Stimulated activated CD8-positive, alpha-beta memory T cell treated with anti-CD3 and anti-CD28 coated beads, Interleukin-2, amount 100 ng/mL, for 48 hours (primary cell): ENCODE results near the gene PODXL2.

Experiments
- DNase-seq, 2 donors: peaks; one replicate each; pipeline ENCODE4 v3.0.0-alpha.2; 2020; ENCODE audit warnings: low read depth in 2 of 2

PODXL2 gene

DNA sequence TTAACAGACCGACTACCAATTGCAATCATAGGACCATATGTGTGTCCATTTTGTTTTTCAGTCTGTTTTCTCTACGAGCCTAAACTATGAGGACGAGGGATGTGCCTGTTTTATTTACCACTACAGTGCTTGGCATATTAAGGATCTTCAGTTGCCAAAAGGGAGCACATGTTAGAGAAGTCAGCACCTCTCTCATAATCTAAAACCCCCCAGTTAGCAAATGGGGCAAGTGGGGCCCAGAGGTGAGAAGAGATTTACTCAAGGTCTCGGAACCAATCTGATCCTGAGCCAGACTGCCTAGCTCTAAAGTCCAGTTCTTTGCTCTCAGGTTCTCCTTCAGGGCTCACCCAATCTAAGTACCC, 578 bp upstream of the PODXL2 start:
- no peak for DNase-seq

DNA sequence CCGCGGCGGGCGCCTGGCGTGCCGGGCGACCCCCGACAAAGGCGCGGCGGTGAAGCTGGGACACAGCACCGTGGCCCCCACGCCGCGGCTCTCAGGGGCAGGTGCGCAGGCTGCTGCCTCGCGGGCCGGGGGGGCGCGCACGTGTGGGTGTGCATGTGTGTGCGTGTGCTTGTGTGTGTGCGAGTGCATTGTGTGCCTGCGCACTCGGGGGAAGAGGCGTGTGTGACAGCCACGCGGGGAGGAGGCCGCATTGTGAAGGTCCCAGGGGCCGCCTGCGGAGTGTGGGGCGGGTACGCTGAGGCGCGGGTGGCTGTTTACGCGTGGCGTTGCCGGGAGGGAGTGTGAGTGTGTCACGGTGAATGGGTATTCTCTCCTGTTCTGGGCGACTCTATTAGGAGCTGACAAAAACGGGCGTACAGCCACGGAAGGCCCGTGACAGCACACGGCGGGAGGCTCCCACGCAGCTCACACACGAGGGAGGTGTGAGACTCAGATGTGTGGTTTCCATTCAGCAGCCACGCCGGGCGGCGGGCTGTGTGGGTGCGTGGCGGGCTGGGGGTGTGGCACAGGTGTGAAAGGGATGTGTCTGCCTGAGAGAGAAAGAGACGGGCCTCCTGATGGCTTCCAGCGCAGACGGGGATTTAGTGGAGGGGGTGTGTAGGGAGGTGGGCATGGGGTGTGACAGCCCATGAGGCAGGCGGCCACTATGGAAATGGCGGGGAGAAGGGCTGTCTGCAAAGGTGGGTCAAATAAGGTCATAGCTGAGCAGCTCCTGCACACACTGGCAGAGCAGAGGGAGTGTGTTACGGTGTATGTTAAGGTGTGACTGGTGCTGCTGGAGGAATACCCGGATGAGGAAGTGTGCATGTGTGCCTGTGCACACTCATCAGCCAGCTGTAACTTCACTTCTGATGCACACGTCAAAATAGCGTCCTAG, 750 bp downstream of the PODXL2 start:
- no peak for DNase-seq

DNA sequence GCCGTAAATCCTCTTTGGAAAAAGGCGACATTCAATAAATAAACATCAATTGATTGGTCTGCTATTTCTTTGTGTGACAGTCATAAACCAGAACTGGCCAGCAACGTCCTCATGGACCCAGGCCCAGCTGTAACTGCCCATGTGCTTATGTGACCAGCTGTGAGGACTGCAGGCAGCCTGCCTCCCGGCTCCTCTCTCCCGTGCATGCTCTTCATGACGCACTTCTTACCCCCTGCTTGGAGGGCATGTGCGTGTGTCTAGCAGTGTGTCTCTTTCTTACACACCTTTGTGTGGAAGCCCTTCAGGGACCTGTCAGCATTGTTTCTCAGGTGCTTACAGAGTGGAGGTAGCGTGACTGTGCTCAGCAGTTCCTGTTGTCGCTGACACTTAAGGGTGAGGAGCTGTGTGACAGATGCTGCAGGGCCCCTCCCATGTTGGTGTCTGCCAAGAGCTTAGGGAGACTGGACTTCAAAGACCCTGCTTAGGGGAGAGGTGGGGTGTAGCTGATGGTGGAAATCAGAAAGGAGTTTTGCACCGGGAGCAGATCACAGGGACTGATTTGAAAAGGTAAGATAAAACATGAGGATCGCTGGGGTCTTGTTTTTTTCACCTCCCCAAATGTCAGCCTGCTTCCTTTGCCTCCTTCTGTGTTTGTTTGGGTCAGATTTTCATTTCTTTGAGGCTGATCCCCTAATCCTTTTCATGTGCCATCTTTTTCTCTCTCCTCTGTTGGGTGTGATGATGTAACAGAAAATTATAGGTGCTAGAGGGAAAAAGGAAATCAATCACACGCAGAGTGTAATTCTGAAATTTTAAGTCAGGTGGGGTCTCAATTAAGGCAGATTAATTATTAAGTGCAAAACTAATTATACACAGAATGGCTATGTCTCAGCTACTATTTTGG, 2.1 kb downstream of the PODXL2 start:
- DNase-seq, result no peak

DNA sequence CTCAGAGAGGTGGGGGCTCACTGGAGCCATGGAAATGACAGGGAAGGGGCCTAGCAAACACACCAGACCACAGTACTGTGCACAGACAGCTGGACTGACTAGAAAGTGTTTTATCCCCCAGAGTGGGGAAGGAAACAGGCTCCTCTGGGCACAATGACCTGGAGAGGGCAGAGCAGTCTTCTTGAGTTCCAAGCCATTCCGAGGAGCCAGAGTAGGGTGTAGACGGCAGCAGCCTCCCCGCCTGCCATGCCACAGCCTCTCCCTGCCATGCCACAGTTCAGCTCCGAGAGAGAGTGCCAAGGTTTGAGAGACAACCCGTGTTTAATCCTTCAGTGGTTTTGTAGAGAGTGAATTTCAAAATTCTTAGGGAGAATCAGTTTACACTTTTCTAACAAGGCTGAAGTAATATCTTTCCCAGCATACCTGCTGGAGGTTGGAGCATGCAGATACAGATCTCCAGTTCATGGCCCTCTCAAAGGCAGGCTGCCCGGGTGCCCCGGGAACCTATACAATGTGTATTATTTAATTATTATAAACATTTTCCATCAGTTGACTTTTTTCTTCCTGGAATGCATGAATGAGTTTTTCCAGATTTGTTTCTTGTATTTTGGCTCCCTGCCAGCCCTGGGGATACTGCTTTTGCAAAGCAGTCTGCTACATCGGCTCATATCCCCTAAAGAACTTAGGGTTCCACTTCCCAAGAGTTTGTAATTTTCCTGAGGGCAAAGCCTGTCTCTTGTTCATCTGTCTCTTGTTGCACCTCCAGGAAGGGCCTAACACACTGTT, 3.2 kb downstream of the PODXL2 start:
- DNase-seq, result no peak

DNA sequence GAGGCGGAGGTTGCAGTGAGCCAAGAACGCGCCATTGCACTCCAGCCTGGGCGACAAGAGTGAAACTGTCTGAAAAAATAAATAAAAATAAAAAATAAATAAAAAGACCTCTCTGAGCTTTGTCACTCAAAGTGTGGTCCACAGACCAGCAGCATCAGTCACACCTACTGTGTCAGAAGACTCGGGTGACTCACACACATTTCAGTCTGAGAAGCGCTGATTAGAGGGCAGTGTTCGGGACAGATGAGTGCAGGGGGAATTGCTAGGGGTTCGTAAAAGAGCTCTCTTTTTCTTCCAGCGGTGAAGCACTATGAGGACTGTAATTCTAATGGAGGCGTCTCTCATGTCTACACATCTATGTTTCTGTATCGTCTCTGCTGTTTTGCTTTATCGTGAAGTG, 5.7 kb downstream of the PODXL2 start:
- no peak for DNase-seq

DNA sequence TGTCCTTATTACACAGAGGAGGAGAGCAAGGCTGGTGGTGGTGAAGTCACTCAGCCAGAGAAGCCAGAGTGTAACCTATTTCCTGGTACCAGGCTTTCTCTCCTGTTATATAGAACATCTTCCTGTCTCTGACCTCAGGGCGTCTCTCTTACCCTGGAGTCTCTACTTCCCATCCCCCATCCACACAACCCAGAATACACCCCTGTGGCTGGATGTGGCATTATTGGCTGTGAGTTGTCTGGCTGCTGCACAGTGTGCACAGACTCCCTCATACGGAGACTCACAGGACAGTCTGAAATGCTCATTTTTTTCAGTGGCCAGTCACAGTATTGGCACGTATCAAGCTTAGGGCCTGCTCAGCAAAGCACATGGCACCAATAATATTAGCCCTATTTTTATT, 8.6 kb downstream of the PODXL2 start:
- no peak for DNase-seq

DNA sequence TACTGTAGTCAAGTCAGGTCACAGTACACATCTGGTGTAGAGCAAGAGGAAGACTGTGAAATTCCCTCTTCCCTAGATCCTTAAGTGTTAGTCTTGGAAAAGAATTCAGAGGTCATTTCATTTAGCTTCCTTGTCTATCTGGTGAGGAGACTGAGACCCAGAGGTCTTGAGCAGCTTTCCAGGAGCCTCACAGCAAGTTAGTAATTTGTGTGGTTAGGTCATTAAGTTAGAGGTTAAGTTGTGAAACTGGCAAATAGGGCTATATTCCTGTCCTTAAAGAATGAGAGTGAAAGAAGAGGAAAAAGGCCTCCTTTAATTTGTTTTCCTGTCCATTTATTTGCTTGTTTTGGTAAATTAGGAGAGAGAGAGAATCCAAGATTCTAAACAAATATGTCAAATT, 9.0 kb downstream of the PODXL2 start:
- DNase-seq, result no peak

DNA sequence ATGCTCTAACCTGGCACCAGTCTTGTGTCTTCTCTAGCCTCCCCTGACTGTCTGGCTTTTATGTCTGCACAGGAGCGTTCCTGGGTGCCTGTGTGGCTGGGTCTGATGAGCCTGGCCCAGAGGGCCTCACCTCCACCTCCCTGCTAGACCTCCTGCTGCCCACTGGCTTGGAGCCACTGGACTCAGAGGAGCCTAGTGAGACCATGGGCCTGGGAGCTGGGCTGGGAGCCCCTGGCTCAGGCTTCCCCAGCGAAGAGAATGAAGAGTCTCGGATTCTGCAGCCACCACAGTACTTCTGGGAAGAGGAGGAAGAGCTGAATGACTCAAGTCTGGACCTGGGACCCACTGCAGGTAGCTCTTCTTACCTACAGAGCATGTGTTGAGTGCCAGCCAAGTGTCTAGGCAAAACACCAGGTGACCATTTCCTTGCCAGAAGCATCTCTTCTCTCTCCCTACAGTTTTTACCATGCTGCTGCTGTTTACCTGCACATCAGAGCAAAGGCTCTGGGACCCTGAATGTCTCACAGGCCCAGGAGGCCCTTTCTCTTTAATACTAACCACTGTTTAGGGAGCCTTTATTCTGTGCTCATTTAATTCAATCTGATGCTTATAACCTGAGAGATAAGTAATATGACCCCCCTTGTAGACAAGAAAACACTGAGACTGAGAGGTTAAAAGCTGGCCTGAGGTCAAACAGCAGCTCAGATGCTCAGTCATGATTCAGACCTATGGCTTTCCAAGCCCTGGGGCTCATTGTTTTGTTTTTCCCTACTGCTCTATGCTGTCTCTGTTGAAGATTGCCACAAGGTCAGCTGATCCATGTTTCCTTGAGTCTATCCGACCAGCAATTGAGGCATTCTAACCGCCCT, 10.4 kb downstream of the PODXL2 start:
- DNase-seq, result no peak

DNA sequence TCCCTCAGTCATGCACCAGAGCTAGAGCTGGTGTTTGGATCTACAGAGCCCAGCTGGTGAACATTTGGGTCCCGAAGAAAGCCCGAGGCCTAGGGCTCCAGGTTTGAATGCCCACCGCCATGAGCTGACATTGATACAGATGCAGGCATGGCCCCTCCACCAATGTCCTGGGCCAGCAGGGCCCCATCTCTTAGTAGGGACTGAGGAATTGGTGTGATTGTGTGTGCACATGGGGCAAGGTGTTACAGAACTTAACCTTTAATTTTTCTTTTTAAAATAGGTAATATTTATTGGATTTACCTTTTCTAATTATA, 11.0 kb downstream of the PODXL2 start:
- DNase-seq, result no peak

DNA sequence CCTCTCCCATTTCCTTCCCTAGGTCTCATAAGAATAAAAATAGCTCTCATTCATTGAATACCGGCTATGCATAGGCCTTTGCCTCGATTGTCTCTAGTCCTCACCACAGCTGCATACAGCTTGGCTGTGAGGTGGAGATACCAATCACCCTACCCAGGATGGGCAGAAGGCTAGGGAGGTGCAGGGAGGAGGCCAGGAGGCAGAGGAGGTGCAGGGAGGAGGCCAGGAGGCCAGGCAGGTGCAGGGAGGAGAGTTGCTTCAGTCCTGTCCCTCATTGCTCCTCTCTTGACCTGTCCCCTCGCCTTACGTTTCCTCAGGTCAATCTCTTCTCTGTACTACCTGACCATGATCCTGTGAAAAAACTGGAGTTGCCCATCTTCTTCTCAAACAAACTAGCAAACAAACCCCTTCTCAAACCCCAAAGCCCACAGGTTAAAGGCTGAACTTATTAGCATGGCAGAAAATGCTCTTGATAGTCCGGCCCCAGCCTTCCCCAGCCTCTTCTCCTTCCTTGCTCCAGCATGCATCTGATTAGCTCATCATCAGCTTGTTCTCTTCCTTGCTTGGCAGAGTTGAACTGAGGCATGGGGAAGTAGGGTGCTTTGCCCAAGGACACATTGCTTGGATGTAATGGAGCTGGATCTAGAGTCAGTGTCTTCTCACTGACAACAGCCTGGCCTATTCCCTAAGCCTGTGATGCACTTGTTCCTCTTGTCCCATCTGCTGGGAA, 15.8 kb downstream of the PODXL2 start:
- DNase-seq, result no peak

DNA sequence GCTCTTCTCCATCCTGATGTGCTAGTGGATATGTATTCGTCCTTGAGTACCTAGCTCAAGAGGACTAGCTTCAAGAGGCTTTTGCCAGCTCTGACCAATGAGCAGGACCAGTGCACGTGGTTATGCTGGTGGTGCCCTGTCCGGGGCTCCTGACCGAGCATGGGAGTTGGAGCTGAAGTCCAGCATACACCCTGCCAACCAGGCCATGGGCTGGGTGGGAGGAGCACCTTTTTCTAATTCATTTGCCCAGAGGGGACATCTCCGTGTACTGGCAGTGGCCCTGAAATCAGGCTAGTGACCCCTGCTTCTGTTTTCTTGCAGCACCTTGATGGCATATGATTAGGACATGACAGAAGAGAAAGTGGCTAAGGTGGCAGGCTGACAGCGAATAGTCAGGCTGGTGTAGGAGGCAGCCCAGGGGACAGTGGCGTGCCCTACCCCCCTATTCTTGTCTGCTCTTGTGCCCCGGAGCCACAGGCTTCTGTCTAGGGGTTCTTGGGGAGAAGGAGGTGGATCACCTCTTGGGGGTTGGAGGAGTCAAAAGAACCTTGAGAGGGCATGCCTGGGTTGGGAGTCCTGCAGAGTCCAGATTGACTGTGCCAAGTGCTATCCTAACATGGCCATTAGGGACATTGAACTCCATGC, 16.5 kb downstream of the PODXL2 start:
- no peak for DNase-seq

DNA sequence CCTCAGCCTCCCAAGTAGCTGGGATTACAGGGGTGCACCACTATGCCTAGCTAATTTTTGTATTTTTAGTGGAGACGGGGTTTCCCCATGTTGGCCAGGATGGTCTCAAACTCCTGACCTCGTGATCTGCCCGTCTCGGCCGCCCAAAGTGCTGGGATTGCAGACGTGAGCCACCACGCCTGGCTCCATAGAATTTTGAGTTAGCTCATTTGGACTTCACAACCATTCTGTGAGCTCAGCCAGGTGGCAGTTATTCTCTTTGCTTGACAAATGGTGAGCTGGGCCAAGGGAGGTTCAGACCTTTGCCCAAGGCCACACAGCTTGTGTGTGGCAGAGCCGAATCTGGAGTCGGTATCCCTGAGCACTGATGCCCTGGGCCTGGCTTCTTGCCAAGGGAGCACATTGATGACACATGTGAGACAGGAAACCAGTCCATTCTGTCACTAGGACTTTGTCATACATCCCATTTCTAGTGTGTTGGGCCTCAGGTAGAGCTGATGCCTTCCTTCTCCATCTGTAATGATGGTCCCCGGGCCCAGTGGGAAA, 17.6 kb downstream of the PODXL2 start:
- no peak for DNase-seq

DNA sequence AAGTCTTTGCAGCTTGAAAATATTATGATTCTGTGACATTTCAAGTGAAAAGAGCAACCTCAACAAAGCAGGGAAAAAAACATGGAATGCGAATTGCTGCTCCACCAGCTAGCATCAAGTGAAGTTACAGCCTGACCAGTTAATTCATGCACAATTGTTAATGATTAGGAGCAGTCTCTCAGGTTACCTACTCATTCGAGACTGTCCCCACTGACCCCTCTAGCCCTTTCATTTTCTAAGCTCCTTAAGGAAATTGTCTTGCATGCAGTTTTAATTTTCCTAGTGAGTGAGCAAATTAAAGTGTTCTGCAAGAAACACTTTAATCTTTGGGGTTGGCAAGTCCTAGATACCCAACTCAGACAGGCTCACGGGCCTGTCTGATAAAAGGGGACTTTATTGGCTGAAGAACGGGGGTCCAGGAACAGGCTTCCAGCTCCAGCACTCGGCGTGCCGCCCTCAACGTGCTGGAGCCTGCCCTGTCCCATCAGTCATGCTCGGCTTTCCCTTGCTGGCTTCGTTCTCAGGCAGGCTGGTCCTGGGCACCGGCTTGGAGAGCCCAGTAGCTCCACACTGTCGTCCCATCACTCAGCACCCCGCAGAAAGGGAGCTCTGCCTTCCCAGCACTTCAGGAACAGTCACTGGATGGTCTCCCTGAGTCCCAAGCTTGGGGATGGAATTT, 18.3 kb downstream of the PODXL2 start:
- no peak for DNase-seq

DNA sequence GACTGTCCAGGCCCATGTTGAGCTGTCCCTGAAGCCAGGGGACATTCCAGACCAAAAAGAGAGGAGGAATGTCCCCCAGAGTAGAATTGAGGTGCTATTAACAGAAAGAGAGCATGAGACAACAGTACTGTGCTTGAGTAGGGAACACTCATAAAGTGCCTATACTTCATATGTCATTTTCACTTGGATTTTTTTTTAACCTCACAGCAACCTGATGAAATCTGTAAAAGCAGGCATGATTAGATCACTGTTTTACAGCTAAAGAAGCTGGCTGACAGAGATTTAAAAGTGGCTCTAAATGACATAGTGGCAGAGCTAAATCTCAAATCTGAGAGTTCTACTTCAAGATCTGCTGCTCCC, 18.8 kb downstream of the PODXL2 start:
- DNase-seq, result no peak

DNA sequence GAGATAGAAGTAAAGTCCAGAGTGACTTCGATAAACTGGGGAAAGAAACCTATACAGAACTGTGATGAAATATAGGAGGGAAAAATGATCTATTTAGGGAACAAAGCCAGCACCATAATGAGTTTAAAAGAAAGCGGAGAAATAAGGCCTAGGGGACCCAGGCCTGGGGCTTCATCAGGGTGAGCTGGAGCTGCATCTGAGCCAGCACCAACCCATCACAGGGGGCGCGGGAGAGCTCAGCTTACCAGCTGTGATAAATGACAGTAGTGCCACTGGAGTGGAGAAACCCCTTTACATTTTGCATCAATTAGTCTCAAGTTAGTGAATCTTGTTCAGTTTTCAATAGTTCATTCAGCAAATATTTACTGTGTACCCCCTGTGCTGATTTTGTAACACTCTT, 21.3 kb downstream of the PODXL2 start:
- DNase-seq, result no peak

DNA sequence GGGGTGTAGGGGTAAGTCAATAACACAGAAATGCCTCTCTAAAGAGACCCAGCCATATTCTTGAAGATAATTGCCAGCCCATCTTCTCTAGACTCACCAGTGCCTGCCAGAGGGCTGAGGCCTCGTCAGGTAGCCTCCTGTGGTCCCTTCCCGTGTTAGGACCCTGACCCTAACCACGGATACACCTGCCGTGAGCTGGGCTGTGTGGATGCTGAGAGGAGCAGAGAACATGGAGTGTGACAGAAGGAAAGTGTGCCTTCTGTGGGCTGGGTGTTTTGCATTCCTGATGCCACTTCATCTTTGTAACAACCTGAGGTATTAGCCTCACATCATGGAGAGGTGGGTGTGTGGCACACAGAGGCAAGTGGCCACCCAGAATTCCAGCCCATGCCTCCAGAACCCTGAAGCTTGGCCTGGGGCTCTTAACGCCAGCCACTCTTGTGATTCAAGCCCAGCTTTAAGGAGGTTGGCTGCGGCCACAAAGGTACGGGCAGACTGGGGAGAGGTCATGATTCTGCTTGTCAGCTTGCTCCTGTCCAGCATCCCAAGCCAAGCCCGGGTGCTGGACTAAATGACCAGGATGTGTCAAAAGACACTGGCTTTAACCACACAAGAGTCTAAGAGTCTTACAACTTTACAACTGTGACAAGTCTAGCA, 22.7 kb downstream of the PODXL2 start:
- DNase-seq, result no peak

DNA sequence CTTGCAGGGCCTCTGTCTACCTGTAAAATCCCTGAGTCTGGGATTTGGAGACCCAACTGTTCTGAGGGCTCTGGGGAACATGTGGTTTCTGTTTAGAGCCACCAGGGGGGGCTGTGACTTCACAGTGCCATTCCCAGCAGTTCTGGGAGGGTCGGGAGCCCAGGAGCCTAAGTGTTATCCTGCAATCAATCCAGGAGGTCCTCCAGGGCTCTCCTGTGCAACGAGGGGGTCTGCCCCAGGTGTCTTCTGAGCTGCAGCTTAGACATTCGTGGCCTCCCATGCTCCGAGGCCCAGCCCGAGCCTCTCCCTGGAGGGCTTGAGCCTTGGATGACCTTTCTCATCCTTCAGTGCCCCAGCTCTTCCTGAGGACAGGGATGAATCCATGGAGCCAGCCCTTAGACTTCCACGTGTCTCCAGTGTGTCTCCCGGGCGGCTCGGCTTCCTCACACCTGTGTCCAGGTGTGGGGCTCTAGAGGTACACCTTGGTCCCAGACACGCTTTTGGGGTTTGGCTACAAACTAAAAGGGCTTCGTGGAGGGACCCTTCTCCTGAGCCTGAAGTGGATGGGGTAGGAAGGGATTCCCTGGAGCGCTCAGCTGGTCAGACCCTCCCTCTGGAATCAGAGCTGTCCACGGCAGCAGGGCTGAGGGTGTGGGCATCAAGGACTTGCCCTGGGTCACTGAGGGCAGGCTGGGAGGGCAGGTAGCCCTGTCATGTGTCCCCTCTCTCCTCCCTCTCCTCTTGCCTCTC, 23.4 kb downstream of the PODXL2 start:
- DNase-seq, result no peak

DNA sequence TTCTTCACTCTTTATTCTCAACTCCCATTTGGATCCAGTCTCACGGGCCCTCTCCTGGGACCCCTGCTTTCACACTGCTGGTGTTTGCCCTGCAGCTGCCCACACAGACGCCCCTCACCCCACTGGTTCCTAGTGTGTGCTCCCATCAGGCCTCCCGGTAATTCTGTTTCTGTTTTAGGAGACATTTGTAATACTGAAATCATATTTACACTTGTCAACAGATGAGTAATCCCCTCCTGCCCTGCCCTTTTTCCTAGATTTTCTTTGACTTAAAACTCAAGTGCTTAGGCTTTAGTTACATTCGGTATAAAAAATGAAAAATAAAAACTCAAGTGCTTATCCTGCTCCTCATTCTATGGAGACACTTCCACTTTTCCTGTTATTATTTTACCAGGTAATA, 25.4 kb downstream of the PODXL2 start:
- no peak for DNase-seq
